ENCODE results near the gene NRXN3. TPM values are rescaled to one million over a fixed set of nuclear protein-coding genes. Genes with fewer than 3 reads are reported as not detected.

The NRXN3 gene
- total and polyA plus RNA-seq, 2 of the 4 experiments (the other 2 are of a cell fraction) = 4.8 to 25.1 TPM

DNA sequence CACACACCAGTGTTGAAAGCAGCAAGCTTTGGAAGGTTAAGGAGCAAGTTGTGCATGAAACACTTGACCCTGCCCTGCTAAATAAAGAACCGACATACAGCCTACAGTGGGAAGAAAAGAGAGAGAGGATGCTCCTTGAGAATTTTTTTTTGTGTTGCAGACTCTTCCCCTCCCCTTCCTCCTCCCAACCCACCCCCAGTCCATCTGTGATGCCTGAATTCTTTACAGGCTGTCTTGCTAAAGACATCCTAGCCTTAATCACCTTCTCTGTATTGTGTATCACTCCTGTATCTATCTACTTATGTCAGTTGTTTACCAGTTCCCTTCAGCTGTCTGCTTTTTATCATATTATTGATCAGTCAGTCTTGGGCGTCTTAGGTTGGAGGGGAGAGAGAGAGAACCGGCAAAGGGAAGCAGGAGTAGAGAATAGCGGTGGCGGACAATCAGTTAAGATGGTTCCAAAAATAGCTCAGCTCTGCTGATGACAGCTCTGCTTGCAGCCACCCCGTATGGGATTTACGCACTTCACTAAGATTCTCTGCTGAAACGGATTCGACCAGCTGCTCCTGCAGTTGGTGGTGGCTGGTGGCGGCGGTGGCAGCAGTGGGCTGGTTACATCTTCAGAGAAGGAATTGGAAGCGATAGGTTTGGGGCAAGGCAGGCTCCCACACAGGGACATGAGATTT lies 664.7 kb downstream of the NRXN3 start:
- Histone ChIP-seq H3K14ac (replicated peaks; ENCODE audit: low read depth, low read length) (no peak overlapping the region), H4K8ac (ENCODE audit: low read depth in 2 of 2, low read length in 2 of 2) (no peak overlapping the region), H3K9me3 (ENCODE audit: control insufficient read depth, insufficient read depth, low read length) (no peaks in the 10 kb centered on the region), H3K4ac (ENCODE audit: low read depth, low read length) (no peak overlapping the region), H3K56ac (ENCODE audit: extremely low read depth, insufficient read depth, low read length) (no peak overlapping the region), H4K91ac (ENCODE audit: insufficient read depth, low read depth, low read length) (no peak overlapping the region), H2AFZ (replicated peaks; ENCODE audit: low read length, poor library complexity) (no peak overlapping the region), H2BK5ac (ENCODE audit: low read depth, low read length, poor library complexity, severe bottlenecking) (no peak overlapping the region), H4K5ac (ENCODE audit: low read depth, low read length) (no peak overlapping the region), H2BK120ac (ENCODE audit: low read depth, low read length) (no peak overlapping the region), H4K20me1 (ENCODE audit: insufficient read depth, low read length) (no peaks in the 10 kb centered on the region), H3K18ac (ENCODE audit: low read depth, low read length) (no peak overlapping the region), H3K4me1 (ENCODE audit: control insufficient read depth, insufficient read depth, low read length) (no peaks in the 10 kb centered on the region), H3K23ac (ENCODE audit: low read depth, low read length) (no peak overlapping the region), H3K4me3 (ENCODE audit: insufficient read depth, low read depth, low read length) (no peak overlapping the region), H3K27me3 (ENCODE audit: control insufficient read depth, insufficient read depth, low read length) (no peaks in the 10 kb centered on the region), H3K36me3 (ENCODE audit: control insufficient read depth, insufficient read depth, low read length) (no peaks in the 10 kb centered on the region), H3K9ac (ENCODE audit: low read depth, low read length) (no peak overlapping the region), H3K27ac (ENCODE audit: insufficient read depth, low read length) (no peak overlapping the region), H2AK9ac (replicated peaks; ENCODE audit: low read depth, low read length, poor library complexity) (no peak overlapping the region), H2AK5ac (ENCODE audit: low read depth, low read length) (no peak overlapping the region), H3K79me1 (ENCODE audit: low read depth in 1 of 2, low read length in 2 of 2) (no peaks in the 10 kb centered on the region), H3K9me1 (ENCODE audit: insufficient read depth, low read length) (no peaks in the 10 kb centered on the region), H2BK20ac (ENCODE audit: low read depth, low read length) (no peak overlapping the region), H2BK15ac (ENCODE audit: low read depth, low read length) (no peak overlapping the region), H3K4me2 (ENCODE audit: low read depth, low read length) (no peak overlapping the region)
- ChIA-PET POLR2A (ENCODE audit: unreplicated experiment) (no interaction called here), CTCF (no interaction called here)
- no peak for TF ChIP-seq MAFK (IDR thresholded peaks at IDR 0.05; ENCODE audit: low read depth, low read length)
- no peak for TF ChIP-seq USF2 (IDR thresholded peaks at IDR 0.05; ENCODE audit: low read depth, low read length)
- TF ChIP-seq RCOR1 (IDR thresholded peaks at IDR 0.05; ENCODE audit: insufficient replicate concordance, low read length) = no peak
- no peak for TF ChIP-seq BHLHE40 (IDR thresholded peaks at IDR 0.05; ENCODE audit: low read depth, low read length)
- no peak for TF ChIP-seq MXI1 (IDR thresholded peaks at IDR 0.05; ENCODE audit: borderline replicate concordance, low read depth, low read length)
- TF ChIP-seq CHD1 (IDR thresholded peaks at IDR 0.05; ENCODE audit: low read depth, low read length) = no peak
- TF ChIP-seq POLR2A (IDR thresholded peaks at IDR 0.05; ENCODE audit: low read depth, low read length) = no peak
- no peak for TF ChIP-seq MAZ (IDR thresholded peaks at IDR 0.05; ENCODE audit: borderline replicate concordance, low read depth, low read length)
- no peak for TF ChIP-seq CEBPB (IDR thresholded peaks at IDR 0.05; ENCODE audit: low read depth, low read length)
- no peak for TF ChIP-seq NFE2L2 (IDR thresholded peaks at IDR 0.05; ENCODE audit: low read depth, low read length)
- no peak for TF ChIP-seq RAD21 (IDR thresholded peaks at IDR 0.05; ENCODE audit: low read length)
- TF ChIP-seq CTCF (conservative IDR thresholded peaks at IDR 0.05; ENCODE audit: low read depth, low read length) = no peak
- no peak for TF ChIP-seq FOS (IDR thresholded peaks at IDR 0.05; ENCODE audit: low read depth, low read length)
- no peak for TF ChIP-seq RFX5 (IDR thresholded peaks at IDR 0.05; ENCODE audit: low read depth, low read length)
- no peak for TF ChIP-seq ELK1 (IDR thresholded peaks at IDR 0.05; ENCODE audit: borderline replicate concordance, low read depth, low read length)
- TF ChIP-seq SMC3 (IDR thresholded peaks at IDR 0.05; ENCODE audit: low read depth, low read length) = no peak
- ATAC-seq (ENCODE audit: low read depth) = no peak
- in situ Hi-C loops (cut with MboI; ENCODE audit: low sequenced_read_pairs) (loop anchor here (25.0 kb wide), 1 partner anchor 973 kb away; no protein-coding TSS in a partner anchor), intact Hi-C loops (cut with micrococcal nuclease) (no loop called here), dilution Hi-C loops (cut with HindIII; ENCODE audit: low sequenced_read_pairs, unreplicated experiment) (no loop called here)
- 10% methylated on average over 2 of the region's 12 CpGs; no CpG with 5 or more reads in 1 of the 2 experiments for WGBS, 2 experiments (ENCODE audit: extremely low coverage in 2 of 2, insufficient read length in 1 of 2)
- BruUV-seq (replicated peaks) = no TSS peak
- no peak for DNase-seq

Measured in IMR-90 (cell line).